SJSA1 (cell line): ENCODE data around the gene SCGN. TPM values are rescaled to one million over a fixed set of nuclear protein-coding genes. Genes with fewer than 3 reads are reported as not detected.

Source experiments
- DNase-seq, 2 experiments: peaks; one replicate each; pipeline ENCODE4 v3.0.0-alpha.2; 2015 to 2020; ENCODE audit warnings: low spot score in 2 of 2, low read depth in 1 of 2
- H3K27ac ChIP-seq: fragments of 250-450 bp; sonication (Bioruptor Pico); 2 replicates; pipeline ENCODE4 v1.5.1; 2020; ENCODE audit warnings: mild to moderate bottlenecking, moderate library complexity
- H3K27me3 ChIP-seq: fragments of 250-450 bp; sonication (Bioruptor Pico); replicated peaks from 2 replicates; pipeline ENCODE4 v1.5.1; 2020; ENCODE audit warnings: mild to moderate bottlenecking, moderate library complexity
- H3K36me3 ChIP-seq: fragments of 250-450 bp; sonication (Bioruptor Pico); 2 replicates; pipeline ENCODE4 v1.5.1; 2020; ENCODE audit warnings: mild to moderate bottlenecking
- H3K4me1 ChIP-seq: fragments of 250-450 bp; sonication (Bioruptor Pico); replicated peaks from 2 replicates; pipeline ENCODE4 v1.6.1; 2021; ENCODE audit warnings: mild to moderate bottlenecking
- H3K4me3 ChIP-seq: fragments of 250-450 bp; sonication (Bioruptor Pico); 2 replicates; pipeline ENCODE4 v1.5.1; 2020; ENCODE audit warnings: mild to moderate bottlenecking
- H3K9me3 ChIP-seq: fragments of 250-450 bp; sonication (Bioruptor Pico); replicated peaks from 2 replicates; pipeline ENCODE4 v1.5.1; 2020; ENCODE audit warnings: mild to moderate bottlenecking
- total RNA-seq: library from RNA; depleted of rRNA; stranded (reverse); fragments of >200 nt; shearing (Covaris generic); gene quantifications from 2 replicates; pipeline ENCODE4 v1.2.3, GENCODE V29; 2014; rRNA removed

The SCGN gene, protein sequence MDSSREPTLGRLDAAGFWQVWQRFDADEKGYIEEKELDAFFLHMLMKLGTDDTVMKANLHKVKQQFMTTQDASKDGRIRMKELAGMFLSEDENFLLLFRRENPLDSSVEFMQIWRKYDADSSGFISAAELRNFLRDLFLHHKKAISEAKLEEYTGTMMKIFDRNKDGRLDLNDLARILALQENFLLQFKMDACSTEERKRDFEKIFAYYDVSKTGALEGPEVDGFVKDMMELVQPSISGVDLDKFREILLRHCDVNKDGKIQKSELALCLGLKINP
- not detected in 2 replicates for total RNA-seq

DNA sequence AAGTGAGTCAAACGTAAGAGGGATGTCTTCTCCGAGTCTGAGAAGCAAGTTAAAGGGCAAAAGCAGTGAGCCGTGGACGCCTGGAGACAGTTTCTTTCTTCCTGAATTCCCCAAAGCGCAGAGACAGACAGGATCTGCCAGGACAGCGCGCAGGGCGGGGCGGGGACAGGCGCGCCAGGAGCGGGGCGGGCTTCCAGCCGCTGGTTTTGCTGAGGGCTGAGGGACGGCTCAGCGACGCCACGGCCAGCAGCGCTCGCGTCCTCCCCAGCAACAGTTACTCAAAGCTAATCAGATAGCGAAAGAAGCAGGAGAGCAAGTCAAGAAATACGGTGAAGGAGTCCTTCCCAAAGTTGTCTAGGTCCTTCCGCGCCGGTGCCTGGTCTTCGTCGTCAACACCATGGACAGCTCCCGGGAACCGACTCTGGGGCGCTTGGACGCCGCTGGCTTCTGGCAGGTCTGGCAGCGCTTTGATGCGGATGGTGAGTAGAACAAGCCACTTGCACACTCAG, at the start of gene SCGN:
Gene SCGN (plus strand): TSS at position 209 of the 509 bp plus-strand sequence. CDS start 189 bp downstream, at position 398.
- H3K4me1 ChIP-seq = 0 out of 2 replicates have a peak, but pooled peaks cover 3% of the 10 kb centered on the region
- H3K36me3 ChIP-seq = no peaks in the 10 kb centered on the region
- H3K9me3 ChIP-seq = 0 out of 2 replicates have a peak, but pooled peaks cover 3% of the 10 kb centered on the region
- no peak within 1 kb of the TSS for H3K4me3 ChIP-seq
- DNase-seq = peak; percentile 32 to 56
- H3K27ac ChIP-seq = no peak within 1 kb of the TSS
- peaks cover 9% of the 10 kb centered on the region for H3K27me3 ChIP-seq

DNA sequence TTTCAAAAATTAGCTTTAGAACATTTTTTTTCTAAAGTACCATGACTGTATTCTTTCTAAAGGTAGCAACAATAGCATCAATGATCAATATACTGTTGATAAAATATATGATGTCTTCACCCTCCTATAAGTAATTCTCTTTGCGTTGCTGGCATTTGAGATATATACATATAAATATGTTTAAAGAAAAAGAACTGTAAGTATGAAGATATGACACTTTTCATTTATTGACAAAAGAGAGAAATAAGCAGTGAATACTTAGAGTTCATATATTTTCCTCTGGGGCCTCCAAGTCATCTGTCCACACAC, 49.4 kb upstream of the SCGN start:
- Histone ChIP-seq H3K36me3 (no peaks in the 10 kb centered on the region; the same call in 1 of the 2 replicates), H3K27me3 (no peaks in the 10 kb centered on the region), H3K4me1 (no peaks in the 10 kb centered on the region), H3K9me3 (no peaks in the 10 kb centered on the region), H3K4me3 (no peak overlapping the region), H3K27ac (no peak overlapping the region)
- no peak for DNase-seq

DNA sequence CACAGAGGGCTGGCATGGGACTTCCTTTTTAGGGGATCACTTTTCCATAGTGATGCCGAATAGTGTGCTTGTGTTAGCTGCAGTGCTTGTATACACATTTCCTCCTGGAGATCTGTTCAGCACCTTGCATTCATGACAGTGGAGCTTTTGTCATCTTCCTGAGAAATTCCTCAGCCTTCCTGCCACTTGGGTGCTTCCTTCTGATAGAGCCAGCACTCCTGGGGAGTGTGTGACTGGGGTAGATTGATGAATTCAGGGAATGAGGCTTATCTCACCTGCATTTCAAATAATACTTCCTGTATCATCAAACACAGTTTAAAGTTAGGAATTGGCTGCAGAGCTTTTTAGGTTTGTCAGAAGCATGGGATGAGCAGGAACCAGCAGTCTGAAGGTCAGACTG, 48.8 kb upstream of the SCGN start:
- Histone ChIP-seq H3K9me3 (no peaks in the 10 kb centered on the region), H3K36me3 (no peaks in the 10 kb centered on the region; the same call in 1 of the 2 replicates), H3K27ac (no peak overlapping the region), H3K4me1 (no peaks in the 10 kb centered on the region), H3K27me3 (no peaks in the 10 kb centered on the region), H3K4me3 (no peak overlapping the region)
- no peak for DNase-seq

DNA sequence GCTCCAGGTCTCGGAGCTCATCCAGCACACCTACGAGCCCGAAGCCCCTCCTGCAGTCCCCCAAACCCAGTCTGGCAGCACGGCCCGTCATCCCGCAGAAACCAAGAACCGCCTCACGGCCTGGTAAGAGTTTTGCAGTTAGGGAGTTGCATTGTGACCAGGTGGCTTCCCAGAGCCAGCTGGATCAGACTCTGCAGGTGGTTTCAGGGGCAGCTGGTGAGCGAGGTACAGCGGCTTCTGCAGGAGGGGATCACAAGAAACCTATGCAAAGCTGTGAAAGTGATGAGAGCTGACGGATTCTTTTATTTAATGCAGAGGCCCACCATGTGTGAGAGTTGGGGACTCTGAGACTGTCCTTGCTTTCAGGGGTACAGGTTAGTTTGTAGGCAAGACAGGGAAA, 45.9 kb upstream of the SCGN start:
- H3K4me1 ChIP-seq = no peaks in the 10 kb centered on the region
- H3K4me3 ChIP-seq = no peak overlapping the region
- H3K9me3 ChIP-seq = no peaks in the 10 kb centered on the region
- H3K36me3 ChIP-seq = no peaks in the 10 kb centered on the region; the same call in 1 of the 2 replicates
- H3K27me3 ChIP-seq = no peaks in the 10 kb centered on the region
- DNase-seq = no peak
- no peak overlapping the region for H3K27ac ChIP-seq

DNA sequence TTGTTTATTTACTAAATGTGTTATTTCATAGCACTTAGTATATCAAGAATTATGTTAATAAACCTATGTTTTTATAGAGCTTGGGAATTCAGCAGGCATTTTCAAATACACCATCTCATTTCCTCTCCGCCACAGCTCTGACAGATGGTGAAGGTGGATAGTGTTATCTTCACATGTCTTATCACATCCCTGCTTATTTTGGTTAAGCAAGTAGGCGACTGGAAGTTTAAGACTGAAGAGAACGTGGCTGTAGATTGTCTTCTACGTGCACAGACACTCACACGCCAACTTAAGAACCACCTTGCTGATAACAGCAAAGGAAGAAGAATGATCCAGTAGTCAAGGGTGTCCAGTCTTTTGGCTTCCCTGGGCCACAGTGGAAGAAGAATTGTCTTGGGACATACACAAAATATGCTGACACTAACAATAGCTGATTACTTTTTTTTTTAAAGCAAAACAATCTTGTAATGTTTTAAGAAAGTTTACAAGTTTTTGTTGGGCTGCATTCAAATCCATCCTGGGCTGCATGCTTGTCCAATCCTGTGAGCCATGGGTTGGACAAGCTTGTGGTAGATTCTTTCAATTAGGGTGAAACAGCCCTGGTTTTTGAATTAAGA, 43.3 kb upstream of the SCGN start:
- Histone ChIP-seq H3K27me3 (no peaks in the 10 kb centered on the region), H3K27ac (no peak overlapping the region), H3K4me3 (no peak overlapping the region), H3K4me1 (peaks cover 3% of the 10 kb centered on the region; the same call in 1 of the 2 replicates), H3K9me3 (no peaks in the 10 kb centered on the region), H3K36me3 (no peaks in the 10 kb centered on the region; the same call in 1 of the 2 replicates)
- no peak for DNase-seq

DNA sequence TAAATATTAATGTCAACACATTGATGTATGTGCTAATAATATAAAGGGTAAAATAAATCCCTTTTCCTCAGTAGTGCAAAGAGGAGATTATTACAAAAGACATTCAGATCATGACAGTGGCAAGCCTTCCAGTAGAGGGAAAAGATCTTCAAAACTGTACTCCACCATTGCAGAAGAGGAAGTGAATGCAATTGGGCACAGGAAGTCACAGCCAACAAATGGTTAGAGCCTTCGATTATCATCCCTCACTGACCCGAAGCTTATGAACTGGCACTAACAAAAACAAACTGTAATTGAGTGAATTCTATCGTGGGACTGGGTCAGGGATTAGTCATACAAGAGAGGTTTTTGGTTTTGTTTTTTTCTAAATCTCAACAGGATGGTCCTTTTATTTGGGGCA, 39.3 kb upstream of the SCGN start:
- H3K27ac ChIP-seq = no peak overlapping the region
- H3K9me3 ChIP-seq = no peaks in the 10 kb centered on the region
- H3K36me3 ChIP-seq = no peaks in the 10 kb centered on the region
- no peak for DNase-seq
- no peaks in the 10 kb centered on the region for H3K27me3 ChIP-seq
- peaks cover 3% of the 10 kb centered on the region; the same call in 1 of the 2 replicates for H3K4me1 ChIP-seq
- no peak overlapping the region for H3K4me3 ChIP-seq

DNA sequence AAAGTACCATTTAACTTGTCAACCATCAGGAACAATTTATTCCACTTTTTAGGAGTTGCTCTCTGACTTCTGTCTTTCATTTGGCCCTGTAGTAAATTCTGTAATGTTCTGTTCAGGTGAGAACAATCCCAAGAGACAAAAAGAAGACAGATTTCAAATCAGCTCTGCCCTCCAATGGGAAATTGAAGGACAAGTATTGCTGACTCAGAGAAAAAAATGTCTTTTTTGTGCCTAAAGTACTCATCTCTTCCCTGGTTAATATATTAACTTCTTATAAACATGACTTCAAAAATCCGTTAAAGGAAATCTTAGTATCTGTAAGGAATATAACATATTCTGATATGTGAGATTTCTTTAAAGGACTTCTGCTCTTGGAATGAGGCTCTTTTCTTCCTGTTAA, 38.6 kb upstream of the SCGN start:
- no peak for DNase-seq
- H3K4me3 ChIP-seq = no peak overlapping the region

DNA sequence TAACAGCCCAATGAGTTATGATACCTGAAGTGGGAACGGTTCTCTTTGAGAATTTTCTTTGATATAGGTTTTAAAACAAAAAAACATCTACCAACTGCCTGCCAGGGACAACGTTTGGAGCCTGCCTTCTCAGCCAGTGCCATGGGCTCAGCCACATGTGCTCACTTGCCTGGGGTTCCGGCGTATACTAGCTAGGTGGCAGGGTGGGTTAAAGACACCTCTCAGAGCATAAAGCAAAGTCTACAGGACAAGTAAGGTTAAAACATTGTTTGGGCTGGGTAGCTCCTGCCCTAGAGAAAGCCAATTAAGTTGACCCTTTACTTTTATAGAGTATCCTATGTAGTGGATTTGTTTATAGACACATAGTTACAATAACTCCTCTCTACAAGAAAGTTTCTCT, 38.0 kb upstream of the SCGN start:
- Histone ChIP-seq H3K36me3 (no peaks in the 10 kb centered on the region), H3K27ac (no peak overlapping the region), H3K9me3 (no peaks in the 10 kb centered on the region), H3K4me1 (peaks cover 3% of the 10 kb centered on the region; the same call in 1 of the 2 replicates), H3K27me3 (no peaks in the 10 kb centered on the region), H3K4me3 (no peak overlapping the region)
- no peak for DNase-seq

More for the DNA sequence above, 38.6 kb upstream of the SCGN start:
- H3K9me3 ChIP-seq = no peaks in the 10 kb centered on the region
- no peaks in the 10 kb centered on the region for H3K27me3 ChIP-seq
- H3K27ac ChIP-seq = no peak overlapping the region
- peaks cover 3% of the 10 kb centered on the region; the same call in 1 of the 2 replicates for H3K4me1 ChIP-seq
- no peaks in the 10 kb centered on the region for H3K36me3 ChIP-seq

DNA sequence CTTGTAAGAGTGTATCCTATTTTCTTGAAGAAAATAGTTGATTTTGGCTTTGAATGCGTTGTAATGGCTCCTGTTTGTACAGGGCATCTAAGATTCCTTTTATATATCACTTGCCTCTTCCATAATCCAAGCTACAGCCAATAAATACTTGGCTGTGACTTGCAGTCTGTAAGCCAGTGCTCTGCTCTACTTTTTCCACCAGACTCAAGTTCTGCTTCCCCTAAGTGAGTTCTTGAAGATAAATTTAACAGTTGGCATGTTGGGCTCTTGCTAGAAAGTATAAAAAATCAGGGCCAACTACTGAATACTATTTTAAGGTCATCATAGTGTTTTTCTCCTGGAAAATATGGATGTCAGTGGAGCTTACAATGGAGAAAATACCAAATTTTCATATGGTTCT, 36.5 kb upstream of the SCGN start:
- Histone ChIP-seq H3K27me3 (no peaks in the 10 kb centered on the region), H3K36me3 (no peaks in the 10 kb centered on the region), H3K4me1 (peaks cover 3% of the 10 kb centered on the region; the same call in 1 of the 2 replicates), H3K27ac (no peak overlapping the region), H3K9me3 (no peaks in the 10 kb centered on the region), H3K4me3 (no peak overlapping the region)
- DNase-seq = no peak

DNA sequence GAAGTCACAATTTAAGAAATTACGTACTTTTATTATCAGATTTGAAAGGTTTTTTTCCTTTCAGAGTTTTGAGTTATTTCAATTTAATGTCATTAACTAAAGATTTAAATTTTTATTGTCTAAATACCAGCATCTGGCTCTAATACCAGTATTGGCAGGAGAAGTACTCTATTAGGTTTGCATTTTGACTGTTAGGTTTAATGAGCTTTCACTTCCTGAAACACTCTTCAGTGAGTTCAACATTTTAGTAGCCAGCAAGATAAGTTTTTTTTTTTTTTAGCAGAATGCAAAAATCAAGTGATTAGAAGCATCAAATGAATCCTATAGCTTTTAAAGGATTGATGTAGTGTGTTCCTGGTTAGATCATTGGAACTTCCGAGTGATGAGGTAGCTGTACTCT, 34.0 kb upstream of the SCGN start:
- H3K27ac ChIP-seq = no peak overlapping the region
- DNase-seq = no peak
- H3K4me3 ChIP-seq = no peak overlapping the region
- H3K9me3 ChIP-seq = no peaks in the 10 kb centered on the region
- no peaks in the 10 kb centered on the region for H3K36me3 ChIP-seq
- no peaks in the 10 kb centered on the region for H3K4me1 ChIP-seq
- no peaks in the 10 kb centered on the region for H3K27me3 ChIP-seq

DNA sequence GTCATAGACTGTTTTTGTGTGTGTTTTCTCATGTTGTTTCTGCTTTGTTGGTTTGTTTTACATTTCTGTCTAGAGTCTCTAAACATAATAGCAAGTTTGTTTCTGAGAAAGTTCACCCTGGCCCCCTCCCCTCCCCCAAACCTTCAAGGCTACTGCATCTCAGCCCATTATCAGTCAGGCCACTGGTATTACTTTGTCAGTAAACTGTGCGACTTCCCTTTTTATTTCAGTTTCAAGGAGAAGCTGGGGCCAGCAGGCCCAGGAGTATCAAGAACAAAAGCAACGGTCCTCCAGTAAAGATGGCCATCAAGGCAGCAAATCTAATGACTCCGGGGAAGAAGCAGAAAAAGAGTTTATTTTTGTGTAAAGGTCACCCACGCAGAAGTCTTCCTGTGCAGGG, 32.8 kb upstream of the SCGN start:
- H3K36me3 ChIP-seq = no peaks in the 10 kb centered on the region
- H3K4me1 ChIP-seq = no peaks in the 10 kb centered on the region
- no peak overlapping the region for H3K27ac ChIP-seq
- DNase-seq = no peak
- no peaks in the 10 kb centered on the region for H3K9me3 ChIP-seq
- no peaks in the 10 kb centered on the region for H3K27me3 ChIP-seq
- H3K4me3 ChIP-seq = no peak overlapping the region

DNA sequence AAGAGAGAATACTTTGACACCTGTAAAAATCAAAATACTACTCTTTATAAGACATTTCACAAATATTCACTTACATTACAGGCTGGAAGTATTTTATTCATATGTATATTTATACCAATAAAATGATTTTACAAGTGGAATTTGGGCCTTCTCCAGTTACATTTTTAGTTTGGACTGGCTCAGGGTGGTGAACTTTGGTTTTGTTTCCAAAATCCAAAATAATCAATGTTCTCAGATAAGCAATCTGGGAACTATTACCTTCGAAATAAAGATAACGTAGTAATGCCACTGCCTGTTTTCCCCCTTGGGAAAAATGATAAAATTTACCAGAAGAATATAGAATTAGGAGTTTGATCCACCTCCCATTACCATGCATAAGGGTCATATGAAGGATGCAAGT, 31.6 kb upstream of the SCGN start:
- Histone ChIP-seq H3K4me1 (no peaks in the 10 kb centered on the region), H3K4me3 (no peak overlapping the region), H3K27me3 (no peaks in the 10 kb centered on the region), H3K9me3 (no peaks in the 10 kb centered on the region), H3K36me3 (no peaks in the 10 kb centered on the region), H3K27ac (no peak overlapping the region)
- no peak for DNase-seq

DNA sequence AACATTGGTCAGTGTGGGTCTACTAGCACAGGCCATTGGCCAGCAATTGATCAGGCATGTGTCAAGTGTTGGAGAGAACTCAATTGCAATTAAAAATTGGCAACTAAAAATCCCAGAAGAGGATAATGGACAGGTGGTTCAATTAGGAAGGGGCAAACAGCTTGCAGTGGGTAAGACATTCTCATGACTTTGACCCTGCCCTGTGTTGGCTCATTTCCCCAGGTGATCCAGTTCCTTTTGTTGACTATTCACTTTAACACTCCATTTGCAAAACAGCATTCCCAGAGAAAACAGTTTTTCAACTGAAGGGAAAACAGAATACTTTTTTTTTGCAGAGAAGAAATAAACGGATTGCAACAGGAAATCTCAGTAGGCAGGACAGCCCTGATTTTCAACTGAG, 28.9 kb upstream of the SCGN start:
- no peak for DNase-seq
- Histone ChIP-seq H3K9me3 (no peaks in the 10 kb centered on the region), H3K4me1 (no peaks in the 10 kb centered on the region), H3K4me3 (no peak overlapping the region), H3K27ac (no peak overlapping the region), H3K27me3 (no peaks in the 10 kb centered on the region), H3K36me3 (no peaks in the 10 kb centered on the region)

DNA sequence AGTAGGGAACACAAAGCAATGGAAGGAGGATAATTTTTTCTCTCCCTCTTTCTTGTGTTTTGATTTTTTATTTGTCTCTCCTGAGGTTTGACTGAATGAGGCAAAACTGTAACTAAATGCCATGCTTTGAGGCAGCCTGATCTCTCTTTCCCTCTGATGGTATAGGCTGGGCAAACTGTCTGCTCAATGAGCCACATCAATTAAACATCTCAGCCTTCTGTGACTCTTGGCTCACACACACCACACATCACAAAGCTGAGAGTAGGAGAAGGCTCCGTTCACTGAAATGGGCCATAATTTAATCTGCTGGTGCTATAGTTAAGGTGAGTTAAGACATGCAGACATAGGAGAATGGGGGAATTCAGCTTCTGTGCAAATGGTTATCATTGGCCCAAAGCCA, 28.1 kb upstream of the SCGN start:
- H3K27ac ChIP-seq = no peak overlapping the region
- H3K27me3 ChIP-seq = no peaks in the 10 kb centered on the region
- no peak overlapping the region for H3K4me3 ChIP-seq
- H3K4me1 ChIP-seq = no peaks in the 10 kb centered on the region
- no peak for DNase-seq
- no peaks in the 10 kb centered on the region for H3K36me3 ChIP-seq
- H3K9me3 ChIP-seq = no peaks in the 10 kb centered on the region
